GM12878 (cell line): ENCODE results near the gene ZNF782.
"Not testable (repeated sequence)": the region's sequence is repeated elsewhere in the genome, so short reads cannot be mapped to it uniquely, and the experiment has no call there.

Experiments
- CTCF ChIP-seq, 3 experiments: IDR thresholded peaks in 2 of 3; conservative IDR thresholded peaks in 1 of 3; 2 replicates each; pipeline ENCODE4 v1.5.1; 2011; ENCODE audit warnings: low read depth in 3 of 3, low read length in 3 of 3, mild to moderate bottlenecking in 3 of 3, control low read depth in 2 of 3, moderate library complexity in 2 of 3, inconsistent platforms in 1 of 3, mixed read lengths in 1 of 3; ENCODE audit not compliant: control insufficient read depth in 2 of 3, insufficient read depth in 1 of 3; ENCODE audit errors: extremely low read depth in 1 of 3
- LARP7 ChIP-seq: fragments of 450-650 bp; IDR thresholded peaks from 2 replicates; pipeline ENCODE4 v1.6.1; 2017; ENCODE audit warnings: mild to moderate bottlenecking
- MXI1 ChIP-seq: fragments of 150-350 bp; IDR thresholded peaks from 2 replicates; pipeline ENCODE4 v1.6.1; 2011; ENCODE audit warnings: low read depth, mild to moderate bottlenecking, inconsistent platforms, low read length, improper control_type of control experiment
- POLR2AphosphoS5 ChIP-seq: IDR thresholded peaks from 2 replicates; pipeline ENCODE4 v1.6.1; 2011; ENCODE audit warnings: mild to moderate bottlenecking, low read length, inconsistent platforms
- SRF ChIP-seq, 2 experiments: IDR thresholded peaks; 2 replicates each; pipeline ENCODE4 v1.6.1; 2011; ENCODE audit warnings: low read depth in 2 of 2, low read length in 2 of 2, mild to moderate bottlenecking in 1 of 2, moderate library complexity in 1 of 2
- TAF1 ChIP-seq: IDR thresholded peaks from 2 replicates; pipeline ENCODE4 v1.6.1; 2011; ENCODE audit warnings: mild to moderate bottlenecking, low read depth, low read length, borderline replicate concordance
- USF2 ChIP-seq: IDR thresholded peaks from 2 replicates; pipeline ENCODE4 v1.6.1; 2011; ENCODE audit warnings: low read depth, low read length, improper control_type of control experiment, borderline replicate concordance

- not testable (repeated sequence) for TF ChIP-seq LARP7; POLR2AphosphoS5; SRF (IDR thresholded peaks at IDR 0.05; ENCODE audit: low read depth in 2 of 2, low read length in 2 of 2); USF2; MXI1; CTCF (IDR thresholded peaks at IDR 0.05 in 2 of 3, conservative IDR thresholded peaks at IDR 0.05 in 1 of 3; ENCODE audit: control insufficient read depth in 2 of 3, extremely low read depth in 1 of 3, insufficient read depth in 1 of 3, low read depth in 3 of 3, low read length in 3 of 3); TAF1
These were observed 10.9 kb upstream of the ZNF782 start for GRCh38 chr9:96865240-96865639.
